HFFc6 (cell line): ENCODE data around the gene PLLP. TPM values are rescaled to one million over a fixed set of nuclear protein-coding genes. Genes with fewer than 3 reads are reported as not detected.

Experiments used
- DNase-seq: peaks from one replicate; pipeline ENCODE4 v3.0.0-alpha.2; 2018
- H3K27ac Mint-ChIP-seq: 2 replicates; pipeline ENCODE4 v1.8.0; 2020; ENCODE audit warnings: mild to moderate bottlenecking, mixed read lengths
- H3K27me3 Mint-ChIP-seq: 2 replicates; pipeline ENCODE4 v1.8.0; 2021; ENCODE audit warnings: mild to moderate bottlenecking, moderate library complexity, mixed read lengths; ENCODE audit not compliant: insufficient read depth
- H3K36me3 Mint-ChIP-seq: 2 replicates; pipeline ENCODE4 v1.8.0; 2021; ENCODE audit warnings: low read depth, mixed read lengths
- H3K4me1 Mint-ChIP-seq: 2 replicates; pipeline ENCODE4 v1.8.0; 2020; ENCODE audit warnings: low read depth, mixed read lengths
- H3K4me3 Mint-ChIP-seq: 2 replicates; pipeline ENCODE4 v1.8.0; 2020; ENCODE audit warnings: mild to moderate bottlenecking, moderate library complexity, mixed read lengths
- H3K9me3 Mint-ChIP-seq: 2 replicates; pipeline ENCODE4 v1.8.0; 2020; ENCODE audit warnings: mild to moderate bottlenecking, mixed read lengths
- total RNA-seq, 6 experiments: library from RNA; stranded (reverse); fragmentation: NEBNext Ultra II Directional; extraction: Animal tissue kit (Norgen Biotek cat#: 25700); gene quantifications; 2 replicates in 1 of 6; 3 replicates in 5 of 6; pipeline ENCODE4 v1.2.3, GENCODE V29; 2021
- TF ChIP-seq, protein P1 (sequence below): fragments of 200-600 bp; sonication (generic); IDR thresholded peaks from 2 replicates; pipeline ENCODE4 v1.5.0; 2021; ENCODE audit warnings: antibody characterized with exemption, mild to moderate bottlenecking

Gene PLLP
- total RNA-seq, 6 experiments from 2014 or later: not detected

- DNase-seq: no peak
- Mint-ChIP-seq H3K27ac (no peak overlapping the region), H3K4me1 (peaks cover 11% of the 10 kb centered on the region), H3K4me3 (no peak overlapping the region), H3K9me3 (no peaks in the 10 kb centered on the region), H3K27me3 (peaks cover 2% of the 10 kb centered on the region), H3K36me3 (peaks cover 7% of the 10 kb centered on the region)
- TF ChIP-seq, protein P1, sequence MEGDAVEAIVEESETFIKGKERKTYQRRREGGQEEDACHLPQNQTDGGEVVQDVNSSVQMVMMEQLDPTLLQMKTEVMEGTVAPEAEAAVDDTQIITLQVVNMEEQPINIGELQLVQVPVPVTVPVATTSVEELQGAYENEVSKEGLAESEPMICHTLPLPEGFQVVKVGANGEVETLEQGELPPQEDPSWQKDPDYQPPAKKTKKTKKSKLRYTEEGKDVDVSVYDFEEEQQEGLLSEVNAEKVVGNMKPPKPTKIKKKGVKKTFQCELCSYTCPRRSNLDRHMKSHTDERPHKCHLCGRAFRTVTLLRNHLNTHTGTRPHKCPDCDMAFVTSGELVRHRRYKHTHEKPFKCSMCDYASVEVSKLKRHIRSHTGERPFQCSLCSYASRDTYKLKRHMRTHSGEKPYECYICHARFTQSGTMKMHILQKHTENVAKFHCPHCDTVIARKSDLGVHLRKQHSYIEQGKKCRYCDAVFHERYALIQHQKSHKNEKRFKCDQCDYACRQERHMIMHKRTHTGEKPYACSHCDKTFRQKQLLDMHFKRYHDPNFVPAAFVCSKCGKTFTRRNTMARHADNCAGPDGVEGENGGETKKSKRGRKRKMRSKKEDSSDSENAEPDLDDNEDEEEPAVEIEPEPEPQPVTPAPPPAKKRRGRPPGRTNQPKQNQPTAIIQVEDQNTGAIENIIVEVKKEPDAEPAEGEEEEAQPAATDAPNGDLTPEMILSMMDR: no peak
Measured at GRCh38 chr16:57255686-57256415, 28.6 kb downstream of the PLLP start.

- Mint-ChIP-seq H3K36me3 (peaks cover 20% of the 10 kb centered on the region), H3K27ac (no peak overlapping the region), H3K27me3 (peaks cover 2% of the 10 kb centered on the region), H3K4me3 (no peak overlapping the region), H3K9me3 (no peaks in the 10 kb centered on the region), H3K4me1 (no peaks in the 10 kb centered on the region)
- no peak for DNase-seq
- TF ChIP-seq, protein P1: no peak
Measured at GRCh38 chr16:57253466-57253865, 31.0 kb downstream of the PLLP start.

DNA sequence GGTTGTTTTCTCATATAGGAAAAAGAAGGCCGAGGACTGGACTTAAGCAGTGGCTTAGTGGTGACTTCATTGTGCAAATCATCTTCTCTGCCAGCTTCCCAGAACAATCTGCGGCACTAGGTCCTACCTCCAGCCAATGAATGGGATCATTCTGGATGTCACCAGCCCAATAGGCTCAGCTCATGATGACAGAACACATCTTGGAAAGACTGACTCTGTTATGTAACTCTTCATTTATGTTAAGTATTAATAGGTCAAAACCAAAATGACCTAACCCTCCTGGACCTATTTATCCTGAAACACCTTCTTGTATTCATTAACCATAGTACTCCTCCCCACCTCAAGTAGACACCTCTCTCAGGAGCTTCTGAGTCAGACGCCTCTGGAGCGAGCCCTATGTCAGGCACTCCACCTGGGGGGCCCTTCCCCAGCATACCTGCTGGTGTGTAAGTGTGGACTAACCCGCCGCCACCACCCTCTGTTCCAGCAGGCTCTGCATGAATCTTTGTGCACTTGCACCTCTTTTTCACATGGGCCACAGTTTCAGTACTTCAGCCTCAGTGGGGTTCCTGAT is 32.2 kb downstream of the PLLP start:
- no peaks in the 10 kb centered on the region for H3K4me1 Mint-ChIP-seq
- TF ChIP-seq, protein P1: no peak
- DNase-seq: no peak
- no peaks in the 10 kb centered on the region for H3K9me3 Mint-ChIP-seq
- no peak overlapping the region for H3K4me3 Mint-ChIP-seq
- peaks cover 2% of the 10 kb centered on the region for H3K27me3 Mint-ChIP-seq
- no peak overlapping the region for H3K27ac Mint-ChIP-seq
- peaks cover 23% of the 10 kb centered on the region for H3K36me3 Mint-ChIP-seq

- H3K9me3 Mint-ChIP-seq: no peaks in the 10 kb centered on the region
- H3K27ac Mint-ChIP-seq: no peak overlapping the region
- H3K4me1 Mint-ChIP-seq: peaks cover under 1% of the 10 kb centered on the region; the same call in 1 of the 2 replicates
- TF ChIP-seq, protein P1: no peak
- H3K27me3 Mint-ChIP-seq: peaks cover 2% of the 10 kb centered on the region; the same call in 1 of the 2 replicates
- H3K4me3 Mint-ChIP-seq: no peak overlapping the region
- DNase-seq: no peak
- H3K36me3 Mint-ChIP-seq: peaks cover 23% of the 10 kb centered on the region
Measured at GRCh38 chr16:57251352-57251751, 33.1 kb downstream of the PLLP start.

DNA sequence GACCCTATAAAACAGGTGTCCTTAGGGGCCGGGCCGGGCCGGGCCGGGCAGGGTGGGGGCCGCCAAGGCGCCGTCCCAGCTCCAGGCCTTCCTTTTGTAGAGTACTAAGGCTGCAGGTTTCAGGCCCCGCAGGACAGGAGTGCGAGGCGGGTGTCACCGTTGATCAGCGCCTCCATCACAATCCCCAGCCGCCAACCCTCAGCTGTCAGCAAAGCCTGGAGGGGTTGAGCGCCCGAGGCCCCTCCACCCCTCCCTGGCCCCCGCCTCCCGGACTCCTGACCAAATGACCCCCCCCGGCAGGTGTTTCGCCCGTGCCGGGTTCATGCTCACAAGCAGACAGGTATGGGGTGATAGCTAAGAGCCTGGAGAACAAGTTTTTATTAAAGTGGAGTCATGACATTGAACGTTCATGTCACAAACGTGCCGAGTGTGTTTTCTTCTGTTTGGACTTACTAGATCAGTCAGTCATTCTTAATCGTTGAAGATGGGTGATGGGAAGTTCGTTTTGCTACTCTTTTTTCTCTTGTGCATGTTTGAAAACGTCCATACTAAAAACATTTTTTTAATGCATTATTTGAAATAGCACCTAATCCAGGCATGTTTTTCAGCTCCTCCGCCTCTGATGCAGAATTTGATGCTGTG is 38.9 kb downstream of the PLLP start:
- H3K9me3 Mint-ChIP-seq: no peaks in the 10 kb centered on the region
- peaks cover 28% of the 10 kb centered on the region for H3K36me3 Mint-ChIP-seq
- H3K4me3 Mint-ChIP-seq: peak overlapping the region; percentile 88
- peak overlapping the region; percentile 70 for H3K27ac Mint-ChIP-seq
- peaks cover 18% of the 10 kb centered on the region for H3K4me1 Mint-ChIP-seq
- H3K27me3 Mint-ChIP-seq: peaks cover 2% of the 10 kb centered on the region
- DNase-seq: no peak
- TF ChIP-seq, protein P1: no peak
